Measurements from ENCODE around the gene DNMBP.
"Not testable (repeated sequence)": the region's sequence is repeated elsewhere in the genome, so short reads cannot be mapped to it uniquely, and the experiment has no call there.

The DNMBP gene

GRCh38 chr10:99844433-99844955 lies 165.3 kb downstream of the DNMBP start:
- FAIRE-seq (no peak), DNase-seq (ENCODE audit: extremely low spot score, insufficient read length, low read depth) (no peak)

- FAIRE-seq (no peak), DNase-seq (ENCODE audit: extremely low spot score, insufficient read length, low read depth) (no peak)
These were observed 166.4 kb downstream of the DNMBP start for GRCh38 chr10:99843310-99843709.

GRCh38 chr10:99841746-99842145 lies 168.0 kb downstream of the DNMBP start:
- DNase-seq (ENCODE audit: extremely low spot score, insufficient read length, low read depth) (no peak), FAIRE-seq (no peak)

GRCh38 chr10:99840859-99841258 lies 168.9 kb downstream of the DNMBP start:
- not testable (repeated sequence) for FAIRE-seq

GRCh38 chr10:99836711-99837110 lies 173.0 kb downstream of the DNMBP start:
- no peak for FAIRE-seq

More at GRCh38 chr10:99840859-99841258, 168.9 kb downstream of the DNMBP start:
- DNase-seq (ENCODE audit: extremely low spot score, insufficient read length, low read depth), result not testable (repeated sequence)

GRCh38 chr10:99835947-99836346 lies 173.8 kb downstream of the DNMBP start:
- DNase-seq (ENCODE audit: extremely low spot score, insufficient read length, low read depth) (no peak), FAIRE-seq (no peak)

More at GRCh38 chr10:99836711-99837110, 173.0 kb downstream of the DNMBP start:
- no peak for DNase-seq (ENCODE audit: extremely low spot score, insufficient read length, low read depth)

- DNase-seq (ENCODE audit: extremely low spot score, insufficient read length, low read depth) (no peak), FAIRE-seq (no peak)
These were observed 175.3 kb downstream of the DNMBP start for GRCh38 chr10:99834410-99834809.

- DNase-seq (ENCODE audit: extremely low spot score, insufficient read length, low read depth) (no peak), FAIRE-seq (no peak)
These were observed 177.3 kb downstream of the DNMBP start for GRCh38 chr10:99832439-99832838.

- DNase-seq (ENCODE audit: extremely low spot score, insufficient read length, low read depth) (no peak), FAIRE-seq (no peak)
These were observed 181.3 kb downstream of the DNMBP start for GRCh38 chr10:99828464-99828863.

- DNase-seq (ENCODE audit: extremely low spot score, insufficient read length, low read depth) (no peak), FAIRE-seq (no peak)
These were observed 181.8 kb downstream of the DNMBP start for GRCh38 chr10:99827936-99828335.

Data from GM18507 (cell line).